NCI-H510A treated with DMSO at 0.1 percent for 48 hours (cell line): ENCODE results near the gene PICK1.
A peak's percentile ranks its signal among the peaks of the same experiment; 100 is the strongest.
"Not testable (repeated sequence)": the region's sequence is repeated elsewhere in the genome, so short reads cannot be mapped to it uniquely, and the experiment has no call there.

Source experiments
- DNase-seq: peaks from one replicate; lab custom pipeline; 2025; lab: John Stamatoyannopoulos, UW

PICK1 gene

DNA sequence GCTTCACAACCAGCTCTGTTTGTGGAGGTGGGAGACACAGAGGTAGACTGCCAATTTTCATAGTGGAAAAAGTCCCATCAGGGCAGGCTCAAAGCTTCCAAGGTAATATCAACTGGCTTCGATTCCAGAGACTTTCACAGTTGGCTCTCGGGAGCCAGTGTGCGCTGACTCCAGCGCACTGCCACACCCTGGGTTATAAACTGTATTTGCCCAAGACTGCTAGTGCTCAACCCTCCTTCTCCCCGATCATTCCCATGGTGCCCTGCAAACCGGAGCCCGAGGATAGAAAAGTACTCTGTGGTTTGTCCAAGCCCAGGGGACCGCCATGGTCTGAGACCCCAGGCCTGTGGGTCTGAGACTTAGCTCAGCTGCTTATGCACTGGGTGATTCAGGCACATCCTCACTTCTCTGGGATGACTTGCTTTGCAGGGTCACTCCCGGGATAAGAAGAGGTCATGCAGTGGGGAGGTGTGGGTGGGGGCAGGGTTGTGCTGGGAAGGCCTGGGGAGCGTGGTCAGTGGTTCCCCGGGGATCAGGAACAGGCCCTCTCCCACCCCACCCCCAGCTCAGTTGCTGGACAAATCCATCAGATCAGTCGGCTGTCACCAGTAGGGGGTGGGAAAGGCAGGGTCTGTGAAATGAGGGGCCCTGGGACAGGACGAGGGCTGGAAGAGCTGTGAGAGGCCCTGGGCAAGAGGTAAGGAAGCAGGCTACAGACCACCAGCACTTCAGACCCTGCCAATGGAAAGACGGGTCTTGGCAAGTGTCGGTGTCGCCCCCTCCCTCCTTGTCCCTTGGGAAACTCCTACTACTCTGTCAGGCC is 26.7 kb upstream of the PICK1 start:
- DNase-seq = no peak

DNA sequence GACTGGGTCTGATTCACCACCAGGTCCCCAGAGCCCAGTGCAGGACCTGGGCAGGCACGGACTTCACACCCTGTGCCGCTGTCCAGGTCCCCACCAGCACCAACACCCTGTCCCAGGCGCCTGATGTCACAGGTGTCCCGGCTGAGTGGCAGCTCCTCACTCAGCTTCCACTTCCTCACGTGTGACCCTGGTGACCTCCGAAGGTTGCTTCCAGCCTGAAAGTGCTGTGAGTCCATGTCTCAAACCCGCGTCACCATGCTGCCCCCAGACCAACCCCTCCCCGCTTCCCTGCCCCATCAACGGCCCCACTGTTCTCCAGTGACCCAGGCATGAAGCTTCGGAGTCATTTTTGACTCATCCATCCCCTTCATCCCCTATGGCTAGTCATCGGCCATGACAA is 25.7 kb upstream of the PICK1 start:
- DNase-seq = no peak

DNA sequence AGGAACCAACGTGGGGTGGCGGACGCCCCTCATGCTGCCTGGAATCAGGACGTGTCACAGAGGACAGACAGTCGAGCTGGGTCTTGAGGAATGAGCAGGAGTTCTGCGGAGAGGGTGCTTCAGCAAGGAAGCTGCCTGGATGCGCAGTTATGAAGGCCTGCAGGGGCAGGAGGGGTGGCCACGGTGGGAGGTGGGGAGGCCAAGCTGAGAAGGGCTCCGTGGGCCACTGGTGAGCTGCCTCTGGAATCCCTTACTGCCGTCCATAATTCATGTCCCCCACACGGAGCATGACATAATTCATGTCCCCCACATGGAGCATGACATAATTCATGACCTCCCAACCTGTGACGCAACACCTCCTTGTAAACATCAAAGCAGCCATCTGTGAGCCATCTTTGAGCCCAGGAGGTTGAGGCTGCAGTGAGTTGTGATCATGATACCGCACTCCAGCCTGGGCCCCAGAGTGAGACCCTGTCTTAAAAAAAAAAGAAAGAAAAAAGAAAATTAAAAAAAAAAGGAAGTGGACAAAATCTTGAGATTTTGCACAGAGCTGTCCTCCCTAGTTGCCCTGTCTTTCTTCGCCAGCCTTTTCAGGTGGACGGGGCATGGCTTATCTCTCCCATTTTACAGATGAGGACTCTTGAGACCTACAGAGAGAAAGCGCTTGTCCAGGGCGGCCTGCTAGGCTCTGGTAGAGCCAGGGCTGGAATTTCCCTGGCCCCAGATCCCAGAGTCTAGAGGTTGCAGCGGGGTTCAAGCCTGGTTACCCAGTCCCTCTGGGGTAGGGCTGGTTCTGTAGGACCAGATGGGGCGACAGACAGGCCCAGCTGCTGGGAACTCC is 24.3 kb upstream of the PICK1 start:
- DNase-seq = no peak

DNA sequence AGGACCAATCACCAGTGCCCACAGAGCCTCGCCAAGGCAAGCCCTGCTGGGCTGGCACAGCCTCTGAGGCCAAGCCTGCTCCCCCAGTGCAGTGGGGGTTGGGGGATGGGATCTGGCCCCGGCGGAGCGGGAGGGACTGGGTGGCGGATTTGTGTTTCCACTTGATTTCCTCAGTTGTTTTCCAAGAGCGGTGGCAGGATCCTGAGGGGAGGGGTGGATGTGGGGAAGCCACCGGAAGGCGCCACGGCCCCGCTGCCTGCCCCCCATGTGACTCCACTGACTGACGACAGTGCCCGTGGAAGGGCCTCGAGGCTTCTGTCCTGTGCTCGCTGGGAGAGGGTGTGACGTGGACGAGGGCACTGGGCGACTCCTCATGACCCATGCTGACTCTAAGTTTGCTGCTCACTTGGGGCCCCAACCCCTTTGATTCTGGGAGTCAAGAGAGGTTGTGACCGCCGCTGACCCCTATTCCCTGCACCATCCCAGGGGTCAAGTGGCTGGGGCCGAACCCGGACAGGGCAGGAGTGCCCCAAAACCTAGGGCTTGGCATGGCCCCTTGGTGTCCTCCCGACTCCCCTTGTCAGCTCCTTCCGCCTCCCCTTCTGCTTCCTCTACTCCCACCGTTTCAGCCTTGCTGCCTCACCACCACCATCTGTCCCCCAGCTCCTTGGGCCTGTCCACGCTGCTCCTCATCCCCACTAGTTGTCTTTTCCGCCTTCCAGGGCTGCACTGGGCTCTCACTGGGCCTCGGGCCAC is 23.5 kb upstream of the PICK1 start:
- no peak for DNase-seq

DNA sequence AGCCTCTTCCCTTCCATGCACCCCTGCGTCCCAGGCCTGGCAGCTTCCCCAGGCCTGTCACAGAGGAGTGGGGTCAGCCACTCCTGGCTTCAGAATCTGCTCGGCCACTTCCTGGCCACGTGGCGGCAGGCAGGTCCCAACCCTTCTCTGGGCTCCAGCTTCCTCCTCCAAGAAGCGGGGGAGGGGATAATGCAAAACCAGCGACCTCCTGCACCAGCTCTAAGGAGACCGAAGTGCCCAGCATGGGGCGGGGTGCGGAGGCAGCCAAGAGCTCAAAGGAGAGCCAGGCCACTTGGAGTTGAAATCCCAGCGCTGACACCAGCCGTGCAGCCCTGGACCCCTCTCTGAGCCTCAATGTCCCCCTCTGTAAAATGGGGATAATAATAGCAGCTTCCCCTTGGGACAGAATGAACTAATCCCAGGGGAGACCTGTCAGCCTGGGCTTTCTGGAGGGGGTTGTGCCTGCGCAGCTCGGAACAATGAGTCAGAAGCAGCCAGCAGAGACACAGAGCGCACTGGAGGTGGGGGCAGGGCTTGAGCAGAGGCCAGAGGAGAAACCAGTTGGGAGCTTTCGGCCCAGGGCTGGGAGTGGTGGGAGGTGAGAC is 22.8 kb upstream of the PICK1 start:
- DNase-seq = no peak

DNA sequence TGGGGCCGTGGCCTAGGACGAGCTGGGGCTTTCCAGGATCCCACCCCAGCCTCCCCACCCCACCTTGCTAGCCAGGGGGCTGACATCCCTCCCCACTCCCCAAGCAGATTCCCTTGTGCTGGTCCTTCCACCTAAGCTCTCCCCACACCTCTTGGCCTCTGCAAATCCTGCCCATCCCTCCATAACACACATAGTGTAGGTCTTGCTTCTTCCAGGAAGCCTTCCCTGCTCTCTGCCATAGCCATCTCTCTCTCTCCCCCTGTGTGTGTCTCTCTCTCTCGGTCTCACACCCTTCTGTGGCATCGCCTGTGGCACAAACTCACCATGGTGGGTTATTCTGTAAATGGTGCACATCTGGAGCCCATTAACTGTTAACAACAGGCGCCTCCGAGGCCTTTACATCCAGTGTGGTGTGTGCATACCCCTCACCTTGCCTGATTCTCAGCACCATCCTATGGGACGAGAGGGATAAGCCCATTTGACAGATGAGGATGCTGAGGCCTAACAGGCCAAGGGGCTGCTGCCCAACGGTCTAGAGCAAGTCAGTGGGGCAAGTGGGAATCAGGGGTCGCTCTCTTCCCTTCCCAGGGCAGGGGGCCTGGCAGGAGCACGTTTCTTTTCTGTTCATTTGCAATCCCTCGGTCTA is 22.2 kb upstream of the PICK1 start:
- DNase-seq = no peak

DNA sequence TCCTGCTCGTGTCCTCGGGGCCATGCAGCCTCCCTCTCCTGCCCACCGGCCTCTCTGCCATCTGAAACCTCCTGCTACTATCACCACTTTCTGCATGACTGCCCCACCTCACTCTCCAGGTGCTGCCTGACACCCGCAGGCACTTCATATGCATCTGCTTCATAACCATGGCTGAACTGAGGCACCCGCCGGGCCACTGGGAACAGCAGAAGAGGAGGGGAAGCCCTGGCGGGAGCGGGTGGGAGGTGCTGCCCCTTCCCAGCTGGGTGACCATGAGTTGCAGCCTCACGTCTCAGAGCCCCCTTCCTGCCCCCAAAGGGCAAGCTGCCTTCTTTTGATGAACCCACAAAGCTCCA is 21.7 kb upstream of the PICK1 start:
- DNase-seq = peak; percentile 27

DNA sequence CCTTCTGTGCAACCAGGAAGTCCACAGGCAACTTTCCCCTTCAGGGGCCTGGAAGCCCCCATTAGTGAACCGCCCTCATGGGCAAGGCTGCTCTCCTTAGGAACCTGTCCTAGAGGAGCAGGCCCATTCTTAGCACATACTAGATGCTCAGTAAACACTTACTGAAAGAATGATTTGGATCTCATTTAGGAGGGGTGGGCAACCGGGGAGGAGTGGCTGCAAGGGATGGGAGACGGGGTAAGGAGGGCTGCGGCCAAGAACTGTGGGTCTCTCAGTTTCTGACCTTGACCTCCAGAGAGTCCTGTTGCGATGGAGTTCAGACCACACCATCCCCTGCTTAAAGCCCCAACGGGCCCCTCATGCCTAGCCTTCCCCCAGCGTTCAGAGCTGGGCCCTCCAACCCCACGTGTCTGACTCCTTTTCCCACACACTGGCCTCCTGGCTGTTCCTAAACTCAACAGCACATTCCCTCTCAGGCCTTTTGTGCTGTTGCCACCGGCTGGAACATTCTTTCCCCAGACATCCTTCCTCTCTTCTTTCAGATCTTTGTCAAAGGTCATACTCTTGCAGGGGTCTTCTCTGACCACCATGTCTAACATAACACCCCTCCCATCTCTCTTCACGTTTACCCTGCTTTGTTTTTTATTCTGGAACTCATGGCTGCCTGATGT is 20.7 kb upstream of the PICK1 start:
- no peak for DNase-seq

DNA sequence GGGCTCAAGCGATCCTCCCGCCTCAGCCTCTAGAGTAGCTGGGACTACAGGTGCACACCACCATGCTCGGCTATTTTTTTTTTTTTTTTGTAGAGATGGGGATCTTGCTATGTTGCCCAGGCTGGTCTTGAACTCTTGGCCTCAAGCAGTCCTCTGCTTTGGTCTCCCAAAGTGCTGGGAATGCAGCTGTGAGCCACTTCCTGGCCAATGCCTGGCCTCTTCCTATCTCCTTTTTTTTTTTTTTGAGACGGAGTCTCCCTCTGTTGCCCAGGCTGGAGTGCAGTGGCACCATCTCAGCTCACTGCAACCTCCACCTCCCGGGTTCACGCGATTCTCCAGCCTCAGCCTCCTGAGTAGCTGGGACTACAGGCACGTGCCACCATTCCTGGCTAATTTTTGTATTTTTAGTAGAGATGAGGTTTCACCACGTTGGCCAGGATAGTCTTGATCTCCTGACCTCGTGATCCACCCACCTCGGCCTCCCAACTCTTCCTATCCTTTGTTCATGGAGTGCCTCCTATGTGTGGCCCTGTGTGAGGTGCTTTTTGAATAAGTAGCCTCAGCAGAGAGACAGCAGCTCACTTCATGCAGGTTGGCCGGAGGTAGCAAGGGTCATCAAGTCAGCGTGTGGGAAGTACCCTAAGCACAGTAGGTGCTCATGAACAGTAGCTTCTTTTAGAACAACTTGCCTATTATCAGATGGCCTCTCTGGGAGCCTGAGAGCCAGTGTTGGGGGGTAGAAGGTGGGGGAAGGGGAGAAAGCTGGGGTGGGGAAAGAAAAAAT is 19.6 kb upstream of the PICK1 start:
- DNase-seq = not testable (repeated sequence)

DNA sequence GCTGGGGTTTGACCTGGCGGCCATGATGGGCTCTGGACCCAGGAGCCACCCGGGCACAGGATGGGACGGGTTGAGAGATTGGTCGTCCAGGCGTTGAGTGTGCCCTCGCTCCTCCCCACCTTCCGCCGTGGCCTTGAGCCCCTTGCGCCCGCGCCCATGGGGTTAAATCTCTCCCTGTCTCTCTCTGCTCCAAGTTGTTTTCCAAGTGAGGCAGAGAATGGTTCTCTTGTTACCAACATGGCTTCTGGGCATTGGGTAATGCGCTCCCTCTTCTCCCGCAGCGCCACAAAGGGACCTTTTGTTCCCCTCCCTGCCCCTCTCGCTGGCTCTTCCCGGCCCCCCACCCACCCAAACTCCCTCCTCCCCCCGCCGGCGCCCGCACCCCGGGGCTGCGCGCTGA is 18.8 kb upstream of the PICK1 start:
- DNase-seq = no peak

DNA sequence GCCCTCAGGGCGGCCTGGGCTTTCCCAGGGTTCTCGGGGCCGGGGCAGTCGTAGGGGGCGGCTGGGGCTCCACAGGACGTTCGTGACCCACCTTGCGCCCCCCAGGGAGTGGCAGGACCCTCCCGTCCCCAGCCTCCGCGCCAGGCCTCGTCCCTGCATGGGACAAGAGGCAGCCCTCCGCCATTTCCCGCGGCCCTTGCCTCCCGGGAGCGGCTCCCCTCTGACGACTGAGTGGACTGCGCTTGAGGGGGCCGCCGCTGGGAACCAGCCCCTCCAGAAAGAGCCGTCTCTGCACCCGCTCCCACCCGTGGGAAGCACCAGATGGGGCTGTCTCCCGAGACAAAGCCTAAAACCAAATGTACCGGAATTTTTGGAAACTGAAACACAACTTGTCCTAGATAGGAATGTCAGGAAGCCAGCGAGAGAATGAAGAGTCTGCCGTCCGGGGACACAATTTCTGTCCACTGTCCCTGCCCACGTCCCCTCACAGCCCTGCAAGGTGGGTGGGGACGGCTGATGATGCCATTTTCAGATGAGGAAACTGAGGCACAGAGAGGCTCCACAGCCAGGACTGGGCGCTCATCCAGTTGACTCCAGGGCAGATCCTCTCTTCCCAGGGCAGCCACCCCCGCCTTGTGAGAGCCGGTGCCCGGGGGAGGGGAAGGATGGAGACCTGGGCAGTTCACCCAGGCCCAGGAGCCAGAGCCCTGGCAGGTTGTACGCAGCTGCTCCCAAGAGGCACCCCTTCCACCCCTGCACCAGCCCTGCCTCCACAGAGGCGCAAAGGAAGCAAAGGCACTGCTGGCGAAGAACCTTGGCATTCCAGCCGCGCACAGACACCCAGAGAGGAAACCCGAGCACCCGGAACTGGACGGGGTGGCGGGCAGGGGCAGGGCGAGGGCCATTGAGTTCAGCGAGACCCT is 18.1 kb upstream of the PICK1 start:
- DNase-seq = no peak

DNA sequence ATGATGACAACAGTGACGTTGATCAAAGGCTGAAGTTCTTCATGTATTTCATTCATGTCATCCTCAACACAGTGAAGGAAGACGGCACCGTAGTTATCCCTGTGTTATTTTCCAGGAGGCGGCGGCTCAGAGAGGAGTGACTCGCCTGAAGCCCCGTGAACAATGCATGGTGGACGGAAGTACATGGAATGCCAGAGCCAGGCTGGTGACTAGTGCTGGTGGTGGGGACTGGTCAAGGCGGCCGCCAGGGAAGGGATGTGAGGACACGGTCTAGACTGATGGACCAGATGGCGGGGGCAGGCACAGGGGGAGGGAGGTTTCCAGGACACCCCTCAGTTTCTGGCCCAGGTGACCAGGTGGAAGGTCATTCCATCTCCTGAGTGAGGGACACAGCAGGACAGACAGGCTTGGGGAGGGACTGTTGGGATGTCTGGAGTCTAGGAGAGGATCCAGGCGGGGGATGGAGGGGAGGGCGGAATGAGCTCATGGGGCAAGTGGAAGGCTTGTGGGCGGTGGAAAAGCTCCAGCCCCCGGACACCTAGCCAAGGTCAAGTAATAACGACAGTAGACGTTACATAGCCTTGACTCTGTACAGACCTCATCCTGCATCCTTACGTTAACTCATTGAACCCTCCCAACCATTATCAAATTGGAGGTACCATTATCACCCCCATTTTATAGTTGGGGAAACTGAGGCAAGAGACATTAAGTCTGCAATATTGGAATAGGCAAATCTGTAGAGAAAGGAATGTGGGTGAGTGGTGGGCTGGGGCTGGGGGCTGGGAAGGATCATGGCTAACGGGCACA is 16.0 kb upstream of the PICK1 start:
- DNase-seq = no peak

DNA sequence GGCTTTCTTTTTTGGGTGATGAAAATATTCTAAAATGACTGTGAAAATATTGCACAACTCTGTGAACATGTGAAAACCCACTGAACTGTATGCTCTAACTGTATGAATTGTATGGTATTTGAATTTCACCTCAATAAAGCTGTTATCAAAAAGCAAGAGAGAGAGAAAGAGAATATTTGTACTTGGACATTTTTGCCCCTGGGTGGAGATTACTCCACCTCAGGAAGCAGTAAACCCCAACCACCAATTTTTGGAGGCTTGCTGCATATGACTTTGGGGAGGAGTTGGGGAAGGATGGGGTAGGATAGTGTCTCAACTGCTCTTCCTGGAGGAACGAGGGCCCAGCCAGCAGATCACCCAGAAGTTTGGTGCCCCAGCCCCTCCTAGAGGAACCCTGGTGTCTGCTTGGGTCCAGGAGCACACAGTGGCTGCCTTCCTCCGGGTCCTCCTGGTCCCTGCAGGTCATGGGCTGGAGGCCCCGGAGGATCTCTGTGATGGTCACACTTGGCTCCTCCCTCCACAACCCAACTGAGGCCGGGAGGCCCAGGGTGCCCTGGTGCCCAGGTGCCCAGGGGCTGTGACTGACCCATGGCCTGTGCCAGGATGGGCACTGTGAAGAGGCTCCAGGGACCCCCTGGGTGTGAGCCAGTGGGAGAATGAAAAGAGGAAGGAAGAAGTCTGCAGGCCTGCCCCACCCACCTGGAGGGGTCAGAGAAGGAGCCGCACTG is 15.3 kb upstream of the PICK1 start:
- no peak for DNase-seq

DNA sequence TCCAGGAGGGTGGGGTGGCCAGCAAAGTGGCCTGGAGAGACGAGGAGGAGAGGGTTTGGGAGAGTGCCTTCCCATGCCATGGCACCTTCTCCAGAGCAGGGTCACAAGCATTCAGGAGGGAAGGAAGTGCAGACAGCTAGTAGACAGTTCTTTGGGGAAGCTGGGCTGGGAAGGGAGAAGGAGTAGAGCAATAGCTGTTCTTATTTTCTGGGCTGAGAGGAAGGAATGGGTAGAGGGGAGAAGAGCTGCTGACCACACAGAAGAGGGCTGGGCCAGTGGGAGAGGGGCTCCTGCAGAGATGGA is 14.8 kb upstream of the PICK1 start:
- no peak for DNase-seq

DNA sequence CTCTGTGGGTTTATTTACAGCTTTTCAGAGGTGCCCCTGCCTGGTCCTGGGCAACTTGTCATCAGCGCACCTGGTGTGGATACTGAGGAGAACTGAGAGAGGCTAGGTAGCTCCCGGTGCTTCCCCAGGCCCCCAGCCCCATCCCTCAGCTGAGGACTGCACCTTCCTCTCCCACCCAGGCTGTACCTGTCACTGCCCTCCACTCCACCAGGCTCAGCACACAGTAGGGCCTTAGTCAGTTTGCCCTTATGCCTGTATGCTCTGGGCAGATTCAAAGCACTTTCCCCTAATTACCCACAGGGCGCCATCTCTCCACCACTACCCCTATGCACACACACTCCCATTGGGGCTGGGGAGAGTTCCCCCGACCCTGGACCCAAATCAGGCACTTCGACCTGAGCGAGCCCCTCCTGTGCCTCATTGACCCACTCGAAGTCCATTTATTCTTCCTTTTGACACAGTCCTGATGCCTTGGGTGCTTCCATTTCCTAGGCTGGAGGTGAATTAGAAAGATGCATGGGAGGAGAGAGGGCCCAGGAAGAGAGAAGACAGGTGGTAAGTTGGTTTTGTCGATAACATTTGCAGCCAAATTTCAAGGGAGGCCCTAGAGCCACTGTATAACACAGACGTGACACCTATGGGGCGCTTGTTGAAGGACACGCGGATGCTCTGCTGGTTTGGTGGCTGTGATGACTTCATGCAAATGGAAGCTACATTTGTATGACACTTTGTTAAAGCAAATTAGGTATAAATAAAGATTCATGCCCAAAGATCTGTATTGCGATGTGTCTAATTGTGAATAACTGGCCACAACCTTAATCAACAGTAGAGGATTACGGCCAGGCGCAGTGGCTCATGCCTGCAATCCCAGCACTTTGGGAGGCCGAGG is 13.8 kb upstream of the PICK1 start:
- DNase-seq = no peak

DNA sequence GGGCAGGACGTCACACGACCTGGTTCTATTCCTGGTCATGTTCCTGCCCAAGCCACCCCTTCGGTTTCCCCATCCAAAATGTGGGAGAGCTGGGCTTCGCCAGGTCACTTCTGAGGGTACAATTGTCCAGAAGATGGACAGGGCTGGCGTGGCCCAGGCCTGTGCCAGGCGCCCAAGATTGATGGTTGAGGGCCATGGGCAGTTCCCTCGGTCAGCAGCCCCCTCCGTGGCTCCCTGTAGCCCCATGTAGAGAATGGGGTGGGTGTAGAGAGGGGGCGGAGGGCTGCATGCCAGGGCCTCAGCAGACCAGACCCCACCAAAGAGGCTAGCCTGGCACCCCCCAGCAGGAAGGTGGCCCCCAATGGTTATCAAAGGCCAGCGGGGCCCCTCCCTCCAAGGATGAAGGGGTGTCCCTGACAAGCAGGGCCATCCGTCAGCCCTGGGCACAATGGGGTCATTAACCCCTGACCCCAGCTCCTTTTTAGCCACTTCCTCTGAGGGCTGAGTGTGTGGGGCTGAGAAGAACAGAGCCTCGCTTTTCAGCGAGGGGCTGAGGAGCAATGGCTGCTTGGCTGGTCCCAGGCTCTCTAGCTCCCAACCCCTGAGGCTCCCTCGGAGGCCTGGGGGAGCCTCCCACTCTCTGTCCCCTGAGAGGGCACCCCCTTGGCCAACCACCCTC is 11.0 kb upstream of the PICK1 start:
- no peak for DNase-seq
